ENCODE measurements around the gene SPRED2.
A peak's percentile ranks its signal among the peaks of the same experiment; 100 is the strongest.

SPRED2 gene

DNA sequence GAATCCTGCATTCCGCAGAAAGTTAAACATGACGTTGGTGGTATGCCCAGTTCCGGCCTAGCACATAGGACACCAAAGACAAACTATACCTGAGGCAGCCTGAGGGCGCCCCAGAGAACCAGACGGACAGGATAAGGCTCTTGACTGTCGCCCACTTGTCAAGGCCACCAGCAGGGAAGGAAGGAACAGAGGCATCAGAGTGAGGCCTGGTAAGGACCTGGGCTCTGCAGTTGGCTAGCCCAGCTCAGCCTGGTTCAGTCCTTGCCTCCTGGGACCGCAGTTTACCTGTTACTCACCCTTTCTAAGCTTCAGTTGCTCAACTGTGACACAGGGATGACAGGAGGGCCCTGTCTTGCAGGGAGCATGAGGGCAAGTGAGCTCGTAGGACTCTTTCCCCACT, 122.7 kb downstream of the SPRED2 start:
- no peak for DNase-seq (ENCODE audit: low spot score)

DNA sequence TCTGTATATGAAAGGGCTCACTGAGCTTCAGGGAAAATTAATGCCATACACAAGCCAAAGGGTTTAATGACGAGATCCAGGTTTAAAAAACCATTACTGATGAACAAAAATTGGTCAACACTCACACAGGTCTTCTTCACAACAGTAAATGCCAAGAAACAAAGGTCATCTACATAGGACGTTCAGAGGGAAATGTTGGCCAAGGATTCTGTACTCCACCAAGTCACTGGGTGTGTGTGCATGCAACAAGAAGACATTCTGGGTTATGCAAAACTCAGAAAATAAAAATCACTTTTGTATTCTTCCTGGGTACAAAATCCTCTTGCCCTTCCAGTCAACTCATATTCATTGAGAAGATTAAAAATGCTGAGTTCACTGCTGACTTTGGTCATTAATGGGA, 126.5 kb downstream of the SPRED2 start:
- DNase-seq (ENCODE audit: low spot score) = no peak

DNA sequence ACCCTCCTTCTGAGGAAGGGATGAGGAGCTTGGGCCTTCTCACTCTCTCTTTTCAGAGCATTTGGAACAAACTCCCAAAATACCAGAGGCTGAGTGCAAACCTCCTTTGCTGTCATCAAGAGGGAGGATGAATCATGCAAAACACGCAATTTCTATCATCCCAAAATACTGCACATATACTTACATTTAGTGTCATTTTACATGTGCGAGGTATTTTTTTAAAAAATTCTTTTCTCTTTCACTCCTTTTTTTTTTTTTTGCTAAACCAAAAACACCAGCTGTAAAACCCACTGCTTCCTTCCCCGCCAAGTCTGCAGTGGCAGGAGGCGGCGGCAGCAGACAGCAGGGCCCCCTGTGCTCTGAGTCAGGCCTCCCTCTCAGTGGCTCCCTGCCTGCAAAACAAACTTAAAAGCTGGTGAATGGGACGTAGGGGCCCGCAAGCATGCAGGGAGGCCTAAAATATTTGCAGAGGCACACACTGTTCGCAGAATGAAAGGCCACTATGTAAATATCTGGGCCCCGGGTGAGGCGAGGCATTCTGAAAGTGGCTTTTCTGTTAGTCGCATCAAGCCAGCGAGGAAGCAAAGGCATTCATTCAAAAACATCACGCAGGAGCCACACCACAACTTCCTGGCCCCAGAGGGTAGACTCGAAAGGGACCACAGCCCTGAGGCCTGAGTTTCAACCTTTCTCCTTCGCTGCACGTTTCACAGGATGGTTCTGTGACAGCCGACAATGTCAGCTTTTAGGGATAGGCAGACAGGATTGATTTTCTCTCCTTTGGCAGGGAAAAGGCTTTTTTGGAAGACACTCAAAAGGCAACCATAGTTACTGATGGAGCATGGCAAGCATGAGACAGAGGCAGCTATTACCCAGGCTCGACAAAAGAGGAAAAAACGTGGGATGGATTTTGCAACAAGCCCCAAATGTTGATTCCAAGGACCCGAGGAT, 131.4 kb downstream of the SPRED2 start:
- peak; percentile 63 for DNase-seq (ENCODE audit: low spot score)

DNA sequence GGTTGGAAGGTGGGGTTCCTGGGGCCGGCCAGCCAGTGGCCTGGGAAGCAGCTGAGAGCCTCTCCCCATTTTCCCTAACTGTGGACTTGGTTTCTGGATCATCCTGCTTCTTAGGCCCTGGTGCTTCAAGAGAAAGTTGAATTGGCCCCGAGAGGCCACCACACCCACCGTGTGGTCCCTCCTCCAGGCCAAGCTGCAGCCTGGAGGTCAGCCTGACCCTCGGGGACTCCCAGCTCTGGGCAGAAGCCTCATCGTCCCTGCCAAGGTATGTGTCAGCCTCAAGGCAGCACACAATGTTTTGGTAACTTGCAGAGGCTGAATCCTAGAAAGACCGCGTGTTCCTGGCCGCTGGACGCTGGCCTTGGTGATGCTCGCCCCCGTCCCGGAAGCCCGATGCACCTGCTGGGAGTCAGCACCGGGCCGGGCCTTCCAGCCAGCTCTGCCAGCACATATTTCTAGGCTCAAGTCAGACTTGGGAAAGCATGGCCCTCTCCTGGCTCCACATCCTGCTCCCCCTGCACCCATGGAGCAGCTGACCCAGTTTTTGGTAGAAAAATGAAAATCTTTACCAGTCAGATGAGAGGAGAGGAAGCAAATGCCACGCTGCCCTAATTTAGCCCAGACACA, 132.2 kb downstream of the SPRED2 start:
- peak; percentile 28 for DNase-seq (ENCODE audit: low spot score)

DNA sequence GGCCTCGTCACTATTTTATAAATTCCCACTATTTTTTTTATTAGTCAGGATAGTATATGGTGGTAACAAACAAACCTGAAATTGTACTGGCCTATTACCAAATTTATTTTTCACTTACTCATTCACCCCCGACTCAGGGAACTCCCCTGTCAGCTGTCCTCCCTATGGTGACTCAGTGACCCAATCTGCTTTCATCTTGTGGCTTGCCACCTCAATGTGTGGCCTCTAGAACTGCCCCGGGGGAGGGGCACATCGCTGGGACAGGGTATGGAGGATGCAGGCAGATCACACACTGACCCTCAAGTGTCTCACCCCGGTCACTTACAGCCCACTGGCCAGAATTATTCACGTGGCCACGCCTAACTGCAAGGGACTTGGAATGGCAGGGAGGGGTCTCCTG, 133.2 kb downstream of the SPRED2 start:
- DNase-seq (ENCODE audit: low spot score) = no peak

DNA sequence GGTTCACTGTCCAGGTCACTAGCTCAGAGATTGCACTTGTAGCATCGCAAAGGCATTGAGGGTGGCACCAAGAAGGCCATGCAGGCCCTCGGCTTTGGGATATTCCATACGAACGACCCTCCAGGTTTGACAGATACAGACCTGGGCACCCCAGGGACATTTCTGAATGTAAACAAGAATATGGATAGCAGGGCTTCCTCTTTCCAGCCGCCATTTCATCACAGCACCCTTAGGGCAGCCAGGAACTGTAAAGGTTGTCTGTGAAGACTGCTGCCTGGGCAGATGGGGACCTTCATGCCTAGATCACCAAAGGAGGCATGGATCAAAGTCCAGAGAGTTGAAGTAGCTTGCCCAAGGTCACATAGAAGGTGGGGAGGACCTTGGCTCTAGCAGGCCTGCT, 134.3 kb downstream of the SPRED2 start:
- no peak for DNase-seq (ENCODE audit: low spot score)

DNA sequence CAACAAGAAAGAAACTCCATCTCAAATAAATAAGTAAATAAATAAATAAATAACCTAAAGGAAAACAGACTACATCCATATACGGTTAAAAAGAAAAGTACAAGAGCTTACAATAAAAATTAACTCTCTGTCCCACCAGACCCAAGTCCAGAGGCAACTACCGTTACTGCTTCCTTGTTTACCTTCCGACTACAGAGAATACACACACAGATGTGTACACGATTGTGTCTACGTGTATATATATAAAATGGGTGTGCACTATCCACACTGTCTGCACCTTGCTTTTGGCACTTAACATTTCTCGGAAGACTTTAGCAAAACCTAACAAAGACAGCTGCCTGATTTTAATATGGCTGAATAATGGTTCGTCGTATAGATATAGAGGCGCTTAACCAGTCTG, 134.9 kb downstream of the SPRED2 start:
- no peak for DNase-seq (ENCODE audit: low spot score)

DNA sequence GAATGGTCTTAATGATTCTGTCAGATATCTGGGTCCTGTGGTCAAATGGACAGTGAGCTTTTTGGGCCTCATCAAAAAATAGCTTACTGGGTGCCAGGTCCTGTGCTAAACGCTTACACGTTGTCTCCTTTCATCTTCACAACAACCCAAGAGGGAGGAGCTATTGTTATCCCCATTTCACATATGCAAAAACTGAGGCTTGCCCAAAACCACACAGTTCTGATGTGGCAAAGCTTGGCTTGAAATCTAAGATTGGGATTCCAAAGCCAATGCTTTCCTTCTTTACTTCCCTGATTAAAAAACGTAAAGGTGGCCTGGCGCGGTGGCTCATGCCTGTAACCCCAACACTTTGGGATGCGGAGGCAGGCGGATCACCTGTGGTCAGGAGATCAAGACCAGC, 135.4 kb downstream of the SPRED2 start:
- no peak for DNase-seq (ENCODE audit: low spot score)

DNA sequence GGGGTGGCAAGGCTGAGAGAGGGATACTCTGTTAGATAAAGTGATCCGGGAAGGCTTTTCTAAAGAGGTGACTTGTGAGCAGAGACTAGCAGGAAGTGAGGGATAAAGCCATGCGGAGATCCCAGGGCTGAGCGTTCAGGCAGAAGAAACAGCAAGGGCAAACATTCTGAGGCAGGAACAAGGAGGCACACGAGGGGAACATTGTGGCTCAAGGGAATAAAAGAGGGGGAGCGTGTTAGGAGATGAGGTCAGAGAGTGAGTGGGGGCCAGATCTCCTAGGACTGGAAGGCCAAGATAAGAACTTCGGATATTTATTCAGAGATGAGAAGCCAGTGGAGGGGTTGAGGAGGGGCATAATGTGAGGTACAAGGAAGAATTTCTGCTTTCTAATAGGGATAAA, 137.7 kb downstream of the SPRED2 start:
- DNase-seq (ENCODE audit: low spot score) = no peak

DNA sequence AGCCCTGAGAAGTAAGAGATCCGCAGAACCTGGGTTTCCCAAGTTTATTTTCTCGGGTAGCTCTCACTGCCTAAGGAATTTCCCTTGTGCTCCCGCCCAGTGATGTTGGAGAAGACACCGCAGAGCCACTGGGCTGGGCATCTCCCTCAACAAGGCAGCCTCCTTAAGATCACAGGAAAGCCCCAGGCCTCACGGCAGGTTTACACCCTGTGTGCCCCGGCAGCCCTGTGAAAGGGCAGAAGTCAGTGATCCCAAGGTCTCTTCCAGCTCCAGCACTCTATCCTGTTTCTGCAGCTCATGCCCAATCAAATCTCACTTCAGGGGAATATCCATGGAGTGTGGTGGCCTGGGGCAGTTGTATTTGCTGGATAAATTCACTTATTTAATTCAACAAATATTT, 138.3 kb downstream of the SPRED2 start:
- no peak for DNase-seq (ENCODE audit: low spot score)

DNA sequence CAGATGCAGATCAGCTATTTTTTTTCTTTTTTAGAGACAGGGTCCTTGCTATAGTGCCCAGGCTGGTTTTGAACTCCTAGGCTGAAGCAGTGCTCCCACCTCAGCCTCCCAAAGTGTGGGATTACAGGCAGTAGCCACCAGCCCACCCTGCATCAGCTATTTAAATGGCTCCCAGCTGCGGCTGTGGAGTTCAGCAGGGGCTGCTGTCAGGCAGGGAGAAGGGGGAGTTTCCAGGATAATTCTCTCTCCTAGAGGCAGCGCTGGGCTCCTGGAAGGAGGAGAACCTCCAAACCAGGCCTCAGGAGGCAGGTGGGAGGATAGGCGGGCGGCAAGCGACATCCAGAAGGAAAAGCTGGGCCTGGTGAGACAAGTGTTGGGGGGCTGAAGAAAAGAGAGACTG, 139.0 kb downstream of the SPRED2 start:
- no peak for DNase-seq (ENCODE audit: low spot score)

DNA sequence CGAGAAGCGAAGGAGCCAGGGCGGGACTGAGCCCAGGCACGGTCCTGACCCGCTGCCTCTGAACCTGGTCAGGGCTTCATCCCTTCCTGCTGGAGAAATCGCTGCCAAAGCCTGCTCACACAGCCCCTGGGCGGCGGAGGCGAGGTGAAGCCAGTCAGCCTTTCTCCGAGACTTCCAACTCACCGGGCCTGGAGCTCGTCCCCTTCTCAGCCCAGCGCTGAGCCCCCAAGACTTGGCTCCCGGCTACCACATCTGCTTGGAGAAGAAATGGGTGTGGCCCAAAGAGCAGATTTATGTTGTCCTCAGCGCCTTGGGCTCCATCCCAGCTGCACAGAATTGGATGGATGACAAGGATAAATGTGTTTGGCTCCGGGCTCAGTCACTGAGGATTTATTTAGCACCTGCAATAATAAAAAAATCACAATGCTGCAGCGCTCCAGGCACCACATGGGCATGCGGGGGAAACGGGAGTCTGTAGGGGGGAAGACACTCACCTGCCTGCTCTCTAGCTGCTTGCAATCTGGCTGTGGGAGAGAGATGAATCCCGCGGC, 139.9 kb downstream of the SPRED2 start:
- DNase-seq (ENCODE audit: low spot score) = no peak

DNA sequence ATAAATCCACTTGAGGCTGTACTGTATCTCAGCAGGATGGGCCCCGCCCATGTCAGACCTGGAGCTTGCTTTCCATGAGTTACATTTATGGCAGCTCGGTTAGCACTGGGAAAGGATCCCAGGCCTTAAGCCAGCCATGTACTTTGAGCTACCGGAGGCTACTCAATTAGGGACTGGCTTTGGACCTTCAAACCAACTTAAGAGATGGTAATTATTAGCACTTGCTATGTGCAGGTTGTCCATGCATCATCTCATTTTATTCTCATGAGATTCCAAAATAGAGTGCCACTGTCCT, 140.3 kb downstream of the SPRED2 start:
- DNase-seq (ENCODE audit: low spot score) = no peak

DNA sequence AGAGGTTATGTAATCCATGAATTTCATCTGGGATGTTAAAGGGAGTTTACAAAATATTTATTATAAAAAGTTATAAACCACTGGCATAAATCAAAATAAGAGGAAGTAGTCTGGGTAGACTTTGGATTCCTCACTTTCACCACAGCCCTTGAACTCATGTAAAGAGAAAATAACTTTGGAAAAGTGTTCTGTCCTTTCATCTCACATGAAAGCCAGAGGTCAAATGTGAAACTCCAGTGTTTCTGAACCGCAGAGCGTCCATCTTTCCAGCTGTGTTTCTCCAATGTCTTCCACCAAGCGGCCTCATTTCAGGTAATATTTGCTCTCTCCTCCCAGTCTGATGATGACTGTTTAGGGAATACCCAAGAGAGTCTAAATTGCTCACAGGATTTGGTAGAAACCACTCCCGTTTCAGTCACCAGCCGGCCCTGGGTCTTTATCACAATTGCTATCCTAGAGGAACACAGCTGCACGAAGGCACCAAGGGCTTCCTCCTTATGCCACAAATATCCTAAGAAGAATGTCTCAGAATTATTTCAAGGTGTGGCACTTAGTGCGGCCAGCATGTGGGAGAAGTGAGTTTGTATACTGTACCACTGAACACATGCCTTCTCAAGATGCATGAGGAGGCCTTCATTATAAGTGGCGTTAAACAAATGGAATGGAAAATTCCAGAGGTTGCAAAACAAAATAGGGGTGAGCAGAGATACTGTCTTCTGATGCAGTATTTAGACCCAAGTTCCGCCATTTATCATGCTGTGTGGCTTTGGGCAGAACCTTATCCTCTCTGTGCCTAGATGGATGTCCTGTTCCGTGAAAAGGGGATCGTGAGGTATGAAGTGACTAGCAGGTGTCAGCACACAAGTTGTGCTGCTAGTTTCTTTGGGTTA, 140.9 kb downstream of the SPRED2 start:
- no peak for DNase-seq (ENCODE audit: low spot score)

DNA sequence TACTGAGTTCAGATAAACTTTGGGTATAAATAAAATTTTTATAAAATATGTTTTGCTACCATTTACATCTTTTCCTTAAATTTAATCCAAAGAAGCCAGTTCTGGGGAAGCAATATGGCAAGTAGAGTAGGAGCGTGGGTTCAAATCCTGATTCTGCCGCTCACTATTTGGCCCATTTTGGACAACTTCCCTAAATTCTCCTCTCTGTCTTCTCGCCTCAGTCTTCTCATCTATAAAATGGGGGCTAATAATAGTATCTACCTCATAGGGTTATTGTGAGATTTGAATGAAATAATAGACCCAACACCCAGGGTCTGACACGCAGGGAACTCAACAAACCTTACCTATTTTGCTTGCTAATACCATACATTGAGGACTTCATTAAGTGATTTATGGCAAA, 145.0 kb downstream of the SPRED2 start:
- DNase-seq (ENCODE audit: low spot score) = no peak

DNA sequence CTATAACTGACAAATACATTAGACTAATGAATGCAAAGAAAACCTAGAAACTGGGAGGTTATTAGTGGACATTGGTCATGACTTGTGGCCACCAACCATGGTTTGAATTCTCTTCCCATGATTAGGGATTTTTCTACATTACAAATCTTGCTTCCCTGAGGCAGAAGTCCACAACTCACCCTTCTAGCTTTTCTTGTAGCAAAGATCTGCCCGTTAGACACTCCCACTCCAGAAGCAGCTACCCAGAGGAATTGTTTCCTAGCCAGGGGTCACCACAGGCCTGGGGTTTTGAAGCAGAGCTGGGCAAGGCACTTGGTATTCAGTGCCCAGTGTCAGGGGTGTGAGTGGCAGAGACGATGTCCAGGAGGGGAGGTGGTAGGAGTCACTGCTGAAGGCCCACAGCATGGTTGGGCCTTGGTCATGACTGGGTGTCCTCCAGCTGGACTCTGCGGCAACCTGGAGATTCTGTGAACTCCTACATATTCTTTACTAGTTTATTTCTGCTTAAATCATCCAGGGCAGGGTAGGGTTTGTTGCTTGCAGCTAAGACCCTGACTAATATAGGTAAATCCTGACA, 149.8 kb downstream of the SPRED2 start:
- DNase-seq (ENCODE audit: low spot score) = peak; percentile 8

DNA sequence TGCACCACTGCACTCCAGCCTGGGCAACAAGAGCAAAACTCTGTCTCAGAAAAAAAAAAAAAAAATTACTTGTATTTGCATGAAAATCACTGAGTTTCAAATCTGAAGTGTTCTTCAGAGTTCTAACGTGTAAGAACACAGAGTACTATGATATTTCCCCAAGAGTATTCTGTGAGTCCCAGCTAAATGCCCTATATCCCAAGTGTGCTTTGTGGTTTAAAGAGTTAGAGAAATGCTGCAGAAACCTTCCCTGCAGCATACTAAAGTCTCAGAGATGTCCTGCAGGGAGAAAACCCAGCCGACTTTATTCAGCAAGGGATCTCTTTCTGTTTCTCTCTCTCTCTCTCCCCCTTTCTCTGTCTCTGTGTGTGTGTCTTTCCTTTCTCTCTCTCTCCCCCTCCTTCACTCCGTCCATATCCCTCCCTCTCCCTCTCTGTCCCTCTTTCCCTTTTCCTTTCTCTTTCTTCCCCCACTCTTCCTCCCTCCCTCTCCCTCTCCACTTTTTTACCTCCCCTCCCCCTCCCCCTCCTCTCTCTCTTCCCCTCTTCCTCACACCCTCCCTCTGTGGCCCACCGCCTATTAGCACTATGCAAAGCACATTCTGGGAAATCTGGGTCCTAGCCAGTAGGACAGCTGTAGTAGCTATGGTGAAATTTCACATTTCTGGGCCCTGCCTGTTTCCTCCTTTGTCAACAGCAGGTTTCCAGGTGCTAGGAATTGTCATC, 150.6 kb downstream of the SPRED2 start:
- DNase-seq (ENCODE audit: low spot score) = no peak

DNA sequence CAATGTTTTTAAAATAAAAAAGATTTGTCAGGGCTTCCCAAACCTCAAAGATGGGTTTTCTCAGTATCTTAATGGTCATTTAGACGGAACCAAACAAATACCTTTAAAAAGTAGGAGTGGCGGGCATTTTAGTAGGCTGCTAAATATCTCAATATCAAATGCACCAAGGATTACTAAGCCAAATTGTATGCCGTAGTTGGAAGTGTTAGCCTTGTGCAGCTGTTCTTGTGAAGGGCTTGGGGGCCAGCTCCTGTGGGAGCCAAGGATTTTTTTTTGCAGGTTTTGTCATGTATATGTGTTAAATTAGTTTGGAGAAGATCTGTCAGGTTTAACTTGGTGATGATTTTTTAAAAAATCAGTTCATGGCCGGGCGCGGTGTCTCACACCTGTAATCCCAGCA, 152.6 kb downstream of the SPRED2 start:
- DNase-seq (ENCODE audit: low spot score) = no peak

DNA sequence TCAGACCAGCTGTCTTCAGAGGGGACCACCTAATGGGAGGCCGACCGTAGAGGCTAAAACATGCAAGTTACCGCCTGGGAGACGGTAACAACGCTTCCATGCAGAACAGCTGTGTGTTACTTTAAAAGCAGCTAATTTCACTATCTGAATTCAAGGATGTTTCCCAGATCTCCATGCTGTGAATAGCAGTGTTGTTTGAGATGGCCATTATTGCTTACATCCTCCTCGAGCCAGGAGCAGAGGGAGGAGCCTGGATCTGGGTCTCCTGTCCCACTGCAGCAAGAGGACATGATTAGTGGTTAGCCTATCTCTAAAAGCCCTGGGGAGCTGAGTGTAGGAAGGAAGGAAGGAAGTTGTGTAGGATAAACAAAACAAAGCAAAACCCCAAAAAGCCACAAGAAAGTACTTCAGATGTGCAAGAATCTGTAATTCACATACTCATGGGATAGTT, 153.8 kb downstream of the SPRED2 start:
- DNase-seq (ENCODE audit: low spot score) = no peak

DNA sequence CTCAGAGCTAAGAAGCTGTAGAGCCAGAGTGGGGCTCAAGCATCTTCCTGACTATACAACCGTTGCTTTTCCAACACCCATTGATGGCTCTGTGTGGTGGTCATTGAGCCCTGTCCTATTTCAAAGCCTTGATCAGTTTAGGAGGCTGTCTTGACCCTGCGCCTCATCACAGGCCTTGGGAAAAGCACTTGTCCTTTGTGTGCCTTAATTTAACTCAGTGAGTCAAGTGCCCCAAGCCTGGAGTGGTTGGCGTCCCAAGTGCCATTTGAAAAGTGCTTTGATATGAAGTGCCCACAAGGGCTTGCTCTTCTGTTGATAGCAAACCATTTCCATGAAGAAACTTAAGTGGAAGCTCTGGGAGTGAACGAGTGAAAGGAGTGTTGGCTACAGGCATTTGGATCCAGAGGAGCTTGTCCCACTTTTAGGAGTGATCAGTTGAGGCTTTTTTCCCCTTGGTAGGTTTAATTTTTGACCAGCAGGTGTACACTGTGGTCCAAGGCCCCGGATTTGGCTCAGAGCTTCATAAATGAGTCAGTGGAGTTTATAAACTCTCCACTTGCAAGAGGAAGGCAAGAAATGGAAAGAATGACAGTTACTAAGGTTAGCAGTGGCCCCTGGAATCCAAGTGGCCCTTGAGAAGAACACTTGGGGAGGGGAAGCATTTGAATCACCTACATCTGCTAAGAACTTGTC, 154.5 kb downstream of the SPRED2 start:
- DNase-seq (ENCODE audit: low spot score) = no peak

DNA sequence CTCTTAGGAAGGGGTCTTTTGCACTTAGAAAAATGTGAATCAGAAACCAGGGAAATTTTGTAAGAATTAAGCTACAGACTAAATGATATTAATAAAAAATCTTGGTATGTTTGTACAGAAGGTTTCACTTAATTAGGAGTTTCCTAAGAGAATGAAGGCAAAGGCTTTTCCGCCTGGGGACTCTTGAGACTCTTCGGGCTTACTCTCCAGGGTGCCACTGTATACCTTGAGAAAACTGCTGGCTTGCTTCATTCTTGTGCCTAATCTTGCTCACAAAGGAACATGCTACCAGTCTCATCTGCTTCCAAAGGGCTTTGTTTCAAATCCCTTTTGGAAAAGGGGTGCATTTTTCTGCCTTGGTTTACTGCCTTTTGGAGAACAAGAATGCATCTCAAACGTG, 155.3 kb downstream of the SPRED2 start:
- no peak for DNase-seq (ENCODE audit: low spot score)
